ENCODE measurements around the gene FNBP1.
A peak's percentile ranks its signal among the peaks of the same experiment; 100 is the strongest.

Gene FNBP1

DNA sequence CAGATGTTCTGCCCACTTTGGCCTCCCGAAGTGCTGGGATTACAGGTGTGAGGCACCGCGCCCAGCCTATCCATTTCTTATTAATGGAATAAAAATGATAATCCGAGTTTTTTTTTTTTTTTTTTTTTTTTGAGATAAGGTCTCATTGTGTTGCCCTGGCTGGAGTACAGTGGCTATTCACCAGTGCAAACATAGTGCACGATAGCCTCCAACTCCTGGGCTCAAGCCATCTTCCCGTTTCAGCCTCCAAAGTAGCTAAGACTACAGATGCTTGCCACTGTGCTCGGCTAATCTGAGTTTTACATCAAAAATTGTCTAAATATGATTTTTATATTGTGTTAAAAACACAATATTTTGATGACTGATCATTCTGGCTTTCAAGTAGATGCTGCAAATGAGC is 17.3 kb upstream of the FNBP1 start:
- H3K4me1 ChIP-seq (ENCODE audit: control insufficient read depth, insufficient read depth, low read length), result no peaks in the 10 kb centered on the region
- peaks cover 4% of the 10 kb centered on the region for H3K36me3 ChIP-seq (ENCODE audit: control insufficient read depth, insufficient read depth, low read length)

DNA sequence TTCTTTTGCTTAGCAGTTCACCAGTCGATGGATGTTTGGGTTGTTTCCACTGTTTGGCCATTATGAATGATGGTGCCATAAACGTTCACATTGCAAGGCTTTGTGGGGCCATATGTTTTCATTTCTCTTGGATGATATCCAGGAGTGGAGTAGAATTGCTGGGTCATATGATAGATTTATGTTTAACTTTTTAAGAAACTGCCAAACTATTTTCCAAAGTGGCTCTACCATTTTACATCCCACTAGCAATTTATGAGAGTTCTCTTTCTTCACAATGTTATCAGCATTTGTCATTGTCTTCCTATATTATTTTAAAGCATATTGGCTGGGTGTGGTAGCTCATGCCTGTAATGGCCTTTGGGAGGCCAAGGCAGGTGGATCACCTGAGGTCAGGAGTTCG is 15.9 kb upstream of the FNBP1 start:
- Histone ChIP-seq H3K9me3 (ENCODE audit: control insufficient read depth, insufficient read depth, low read length) (no peaks in the 10 kb centered on the region), H3K36me3 (ENCODE audit: control insufficient read depth, insufficient read depth, low read length) (peaks cover 4% of the 10 kb centered on the region), H3K27me3 (ENCODE audit: control insufficient read depth, insufficient read depth, low read length) (no peaks in the 10 kb centered on the region), H3K4me3 (ENCODE audit: low read depth, low read length) (no peak overlapping the region), H3K27ac (ENCODE audit: low read depth, low read length) (no peak overlapping the region), H3K4me1 (ENCODE audit: control insufficient read depth, insufficient read depth, low read length) (0 out of 2 replicates have a peak, but pooled peaks cover 4% of the 10 kb centered on the region), H3K9ac (ENCODE audit: low read depth, low read length) (no peak overlapping the region)

More for the DNA sequence above, 17.3 kb upstream of the FNBP1 start:
- H3K4me3 ChIP-seq (ENCODE audit: low read depth, low read length), result no peak overlapping the region
- no peaks in the 10 kb centered on the region for H3K9me3 ChIP-seq (ENCODE audit: control insufficient read depth, insufficient read depth, low read length)
- no peak overlapping the region for H3K27ac ChIP-seq (ENCODE audit: low read depth, low read length)
- no peak overlapping the region for H3K9ac ChIP-seq (ENCODE audit: low read depth, low read length)
- no peaks in the 10 kb centered on the region for H3K27me3 ChIP-seq (ENCODE audit: control insufficient read depth, insufficient read depth, low read length)

DNA sequence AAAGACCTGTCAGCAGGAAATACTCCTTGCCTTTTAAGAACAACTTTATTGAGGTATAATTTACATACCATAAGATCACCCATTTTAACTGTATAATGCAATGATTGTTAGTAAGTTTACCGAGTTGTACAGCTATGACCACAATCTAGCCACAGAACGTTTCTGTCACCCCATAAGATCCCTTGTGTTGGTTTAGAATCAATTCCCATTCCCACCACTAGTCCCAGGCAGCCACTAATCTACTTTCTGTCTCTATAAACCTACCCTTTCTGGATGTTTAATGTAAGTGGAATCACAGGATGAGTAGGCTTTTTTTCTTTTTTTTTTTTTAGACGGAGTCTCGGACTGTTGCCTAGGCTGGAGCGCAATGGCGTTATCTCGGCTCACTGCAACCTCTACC is 15.2 kb upstream of the FNBP1 start:
- Histone ChIP-seq H3K27me3 (ENCODE audit: control insufficient read depth, insufficient read depth, low read length) (no peaks in the 10 kb centered on the region), H3K9ac (ENCODE audit: low read depth, low read length) (no peak overlapping the region), H3K4me3 (ENCODE audit: low read depth, low read length) (no peak overlapping the region), H3K9me3 (ENCODE audit: control insufficient read depth, insufficient read depth, low read length) (no peaks in the 10 kb centered on the region), H3K36me3 (ENCODE audit: control insufficient read depth, insufficient read depth, low read length) (peaks cover 4% of the 10 kb centered on the region), H3K4me1 (ENCODE audit: control insufficient read depth, insufficient read depth, low read length) (0 out of 2 replicates have a peak, but pooled peaks cover 4% of the 10 kb centered on the region), H3K27ac (ENCODE audit: low read depth, low read length) (no peak overlapping the region)

DNA sequence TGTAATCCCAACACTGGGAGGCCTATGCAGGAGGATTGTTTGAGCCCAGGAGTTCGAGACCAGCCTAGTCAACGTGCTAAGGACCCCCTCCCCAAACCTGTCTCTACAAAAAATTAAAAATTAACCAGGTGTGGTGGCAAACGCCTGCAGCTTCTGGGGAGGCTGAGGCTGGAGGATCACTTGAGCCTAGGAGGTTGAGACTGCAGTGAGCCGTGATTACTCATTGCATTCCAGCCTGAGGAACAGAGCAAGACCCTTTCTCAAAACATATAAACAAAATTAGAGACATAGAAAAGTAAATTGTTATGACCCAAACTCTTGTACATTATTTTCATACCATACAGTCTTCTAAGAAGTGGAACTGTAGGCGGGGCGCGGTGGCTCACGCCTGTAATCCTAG is 11.8 kb upstream of the FNBP1 start:
- 0 out of 2 replicates have a peak, but pooled peaks cover 4% of the 10 kb centered on the region for H3K4me1 ChIP-seq (ENCODE audit: control insufficient read depth, insufficient read depth, low read length)
- H3K27ac ChIP-seq (ENCODE audit: low read depth, low read length), result no peak overlapping the region

DNA sequence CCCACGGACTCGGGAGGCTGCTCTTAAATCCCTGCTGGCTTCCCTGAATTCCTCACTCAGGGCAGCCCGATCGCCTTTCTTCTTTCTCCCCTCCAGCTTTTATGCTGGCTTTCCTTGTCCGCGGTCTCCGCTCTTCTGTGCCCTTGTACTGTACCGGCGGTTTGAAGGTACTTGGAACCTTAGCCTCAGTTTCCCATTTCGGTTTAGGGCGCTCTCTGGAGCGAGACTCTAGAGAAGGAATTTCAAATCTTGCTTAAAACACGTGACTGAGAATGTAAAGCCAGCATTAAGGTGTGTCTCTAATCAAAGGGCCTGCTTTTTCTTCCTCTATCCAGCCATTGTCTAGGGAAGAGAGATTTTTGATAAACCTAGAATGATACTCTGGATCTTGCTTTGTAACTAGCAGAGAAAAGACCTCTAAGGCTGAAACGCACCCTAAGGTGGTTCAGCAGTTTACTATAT is 11.4 kb upstream of the FNBP1 start:
- H3K9me3 ChIP-seq (ENCODE audit: control insufficient read depth, insufficient read depth, low read length), result no peaks in the 10 kb centered on the region
- H3K27me3 ChIP-seq (ENCODE audit: control insufficient read depth, insufficient read depth, low read length), result no peaks in the 10 kb centered on the region
- peak overlapping the region; percentile 75 for H3K4me3 ChIP-seq (ENCODE audit: low read depth, low read length)
- H3K4me1 ChIP-seq (ENCODE audit: control insufficient read depth, insufficient read depth, low read length), result 0 out of 2 replicates have a peak, but pooled peaks cover 4% of the 10 kb centered on the region
- H3K36me3 ChIP-seq (ENCODE audit: control insufficient read depth, insufficient read depth, low read length), result peaks cover 4% of the 10 kb centered on the region
- peak overlapping the region; percentile 92 for H3K27ac ChIP-seq (ENCODE audit: low read depth, low read length)
- H3K9ac ChIP-seq (ENCODE audit: low read depth, low read length), result peak overlapping the region; percentile 62

More for the DNA sequence above, 11.8 kb upstream of the FNBP1 start:
- H3K9me3 ChIP-seq (ENCODE audit: control insufficient read depth, insufficient read depth, low read length), result no peaks in the 10 kb centered on the region
- H3K9ac ChIP-seq (ENCODE audit: low read depth, low read length), result peak overlapping the region; percentile 62; the same call in 1 of the 2 replicates
- peak overlapping the region; percentile 75 for H3K4me3 ChIP-seq (ENCODE audit: low read depth, low read length)
- H3K27me3 ChIP-seq (ENCODE audit: control insufficient read depth, insufficient read depth, low read length), result no peaks in the 10 kb centered on the region
- peaks cover 4% of the 10 kb centered on the region for H3K36me3 ChIP-seq (ENCODE audit: control insufficient read depth, insufficient read depth, low read length)

DNA sequence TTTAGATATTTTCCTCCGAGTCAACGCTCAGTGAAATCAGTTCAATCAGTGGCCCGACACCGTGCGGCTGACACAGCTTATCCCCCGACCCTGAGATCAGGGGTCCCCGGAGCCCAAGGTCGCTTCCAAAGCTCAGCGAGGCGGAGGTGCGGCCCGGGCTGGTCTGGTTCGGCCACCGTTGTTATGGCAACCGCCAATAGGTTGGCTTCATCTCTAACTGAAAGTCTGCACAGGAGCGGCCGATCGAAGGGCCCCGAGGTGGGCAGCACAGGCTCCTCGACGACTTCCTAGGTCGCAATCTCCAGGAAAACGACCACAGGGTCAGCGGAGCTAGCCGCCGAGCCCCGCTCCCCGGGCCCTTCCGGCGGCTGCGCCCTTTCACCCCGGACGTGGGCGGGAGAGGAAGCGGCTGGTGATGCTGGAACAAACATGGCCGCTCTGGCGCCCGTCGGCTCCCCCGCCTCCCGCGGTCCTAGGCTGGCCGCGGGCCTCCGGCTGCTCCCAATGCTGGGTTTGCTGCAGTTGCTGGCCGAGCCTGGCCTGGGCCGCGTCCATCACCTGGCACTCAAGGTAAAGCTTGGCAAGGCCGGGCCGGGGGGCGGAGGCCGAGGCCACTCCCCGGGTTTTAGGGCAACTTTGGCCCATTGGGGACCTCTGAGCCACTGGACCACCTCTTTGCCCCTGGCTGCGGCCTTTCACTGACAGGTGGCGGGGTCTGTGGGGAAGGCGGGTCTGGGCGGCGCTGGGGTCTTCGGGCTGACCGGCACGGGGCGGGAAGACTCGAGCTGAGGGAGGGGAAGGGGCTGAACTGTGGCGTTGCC is 10.7 kb upstream of the FNBP1 start, which contains the start of gene GPR107:
TSS of gene GPR107 (plus strand) at position 403 of the 821 bp plus-strand sequence. CDS start at position 430, 27 bp downstream.
- peaks cover 2% of the 10 kb centered on the region for H3K36me3 ChIP-seq (ENCODE audit: control insufficient read depth, insufficient read depth, low read length)
- no peaks in the 10 kb centered on the region for H3K27me3 ChIP-seq (ENCODE audit: control insufficient read depth, insufficient read depth, low read length)
- H3K27ac ChIP-seq (ENCODE audit: low read depth, low read length), result peak within 1 kb of the TSS; percentile 92
- H3K4me3 ChIP-seq (ENCODE audit: low read depth, low read length), result peak within 1 kb of the TSS; percentile 75
- peaks cover 8% of the 10 kb centered on the region; the same call in 1 of the 2 replicates for H3K4me1 ChIP-seq (ENCODE audit: control insufficient read depth, insufficient read depth, low read length)
- peak within 1 kb of the TSS; percentile 62 for H3K9ac ChIP-seq (ENCODE audit: low read depth, low read length)
- H3K9me3 ChIP-seq (ENCODE audit: control insufficient read depth, insufficient read depth, low read length), result no peaks in the 10 kb centered on the region

DNA sequence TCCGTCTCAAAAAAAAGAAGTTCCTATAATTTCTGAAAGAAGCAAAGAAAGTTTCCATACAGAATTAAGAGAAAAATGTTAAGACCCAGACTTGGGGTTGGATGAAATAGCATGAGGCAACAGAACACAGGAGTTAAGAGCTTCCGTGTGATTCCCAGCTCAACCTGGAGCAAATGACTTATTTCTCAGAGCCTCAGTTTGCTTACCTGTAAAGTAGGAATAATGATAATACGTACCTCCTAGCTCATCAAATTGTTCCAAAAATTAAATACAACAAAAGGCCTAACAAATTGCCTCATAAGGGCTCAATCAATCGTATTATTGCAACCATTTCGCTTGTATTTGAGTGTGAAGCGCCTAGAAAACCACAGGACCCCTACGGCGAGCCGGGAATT is 10.1 kb upstream of the FNBP1 start:
- peak overlapping the region; percentile 75 for H3K4me3 ChIP-seq (ENCODE audit: low read depth, low read length)
- H3K36me3 ChIP-seq (ENCODE audit: control insufficient read depth, insufficient read depth, low read length), result no peaks in the 10 kb centered on the region
- H3K27me3 ChIP-seq (ENCODE audit: control insufficient read depth, insufficient read depth, low read length), result no peaks in the 10 kb centered on the region
- H3K4me1 ChIP-seq (ENCODE audit: control insufficient read depth, insufficient read depth, low read length), result peaks cover 8% of the 10 kb centered on the region; the same call in 1 of the 2 replicates
- peak overlapping the region; percentile 92 for H3K27ac ChIP-seq (ENCODE audit: low read depth, low read length)
- H3K9ac ChIP-seq (ENCODE audit: low read depth, low read length), result peak overlapping the region; percentile 62
- H3K9me3 ChIP-seq (ENCODE audit: control insufficient read depth, insufficient read depth, low read length), result no peaks in the 10 kb centered on the region

DNA sequence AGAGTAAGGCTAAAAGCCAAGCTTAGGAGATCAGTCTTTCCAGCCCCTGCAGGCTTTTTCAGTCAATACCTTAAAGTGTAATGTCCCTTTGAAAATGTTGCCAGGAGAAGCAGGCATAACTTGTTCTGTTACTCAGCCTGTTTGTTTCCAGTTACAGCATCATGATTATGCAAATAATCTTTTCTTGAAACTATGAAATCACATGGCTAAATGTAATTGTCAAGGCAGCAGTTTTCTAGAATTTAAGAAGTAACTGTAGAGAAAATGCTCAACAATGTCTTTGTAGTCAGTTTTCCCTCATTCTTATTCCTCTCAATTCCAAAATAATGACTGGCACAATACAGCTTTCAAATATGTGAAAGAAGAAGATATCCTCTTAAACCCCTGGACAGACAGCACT is 8.9 kb upstream of the FNBP1 start:
- H3K36me3 ChIP-seq (ENCODE audit: control insufficient read depth, insufficient read depth, low read length), result no peaks in the 10 kb centered on the region
- no peak overlapping the region for H3K27ac ChIP-seq (ENCODE audit: low read depth, low read length)

DNA sequence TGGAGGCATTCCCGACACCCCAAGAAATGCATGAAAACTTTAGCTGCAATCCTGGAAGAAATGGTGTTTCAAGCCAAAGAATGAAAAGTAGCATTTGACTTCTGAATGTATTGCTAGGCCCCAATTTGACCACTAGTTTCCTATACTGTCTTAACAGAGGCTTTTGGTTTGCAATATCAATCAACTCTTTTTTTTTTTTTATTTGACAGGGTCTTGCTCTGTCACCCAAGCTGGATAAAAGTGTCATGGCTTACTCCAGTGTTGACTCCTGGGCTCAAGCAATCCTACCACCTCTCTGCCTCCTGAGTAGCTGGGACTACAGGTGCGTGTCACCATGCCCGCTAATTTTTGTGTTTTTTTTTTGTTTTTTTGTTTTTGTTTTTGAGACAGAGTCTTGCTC is 7.5 kb upstream of the FNBP1 start:
- peaks cover 11% of the 10 kb centered on the region; the same call in 1 of the 2 replicates for H3K4me1 ChIP-seq (ENCODE audit: control insufficient read depth, insufficient read depth, low read length)
- no peaks in the 10 kb centered on the region for H3K27me3 ChIP-seq (ENCODE audit: control insufficient read depth, insufficient read depth, low read length)
- H3K27ac ChIP-seq (ENCODE audit: low read depth, low read length), result peak overlapping the region; percentile 20
- H3K9ac ChIP-seq (ENCODE audit: low read depth, low read length), result no peak overlapping the region
- H3K4me3 ChIP-seq (ENCODE audit: low read depth, low read length), result no peak overlapping the region
- H3K36me3 ChIP-seq (ENCODE audit: control insufficient read depth, insufficient read depth, low read length), result no peaks in the 10 kb centered on the region
- H3K9me3 ChIP-seq (ENCODE audit: control insufficient read depth, insufficient read depth, low read length), result no peaks in the 10 kb centered on the region

More for the DNA sequence above, 8.9 kb upstream of the FNBP1 start:
- Histone ChIP-seq H3K27me3 (ENCODE audit: control insufficient read depth, insufficient read depth, low read length) (no peaks in the 10 kb centered on the region), H3K4me1 (ENCODE audit: control insufficient read depth, insufficient read depth, low read length) (peaks cover 8% of the 10 kb centered on the region; the same call in 1 of the 2 replicates), H3K4me3 (ENCODE audit: low read depth, low read length) (no peak overlapping the region), H3K9ac (ENCODE audit: low read depth, low read length) (no peak overlapping the region), H3K9me3 (ENCODE audit: control insufficient read depth, insufficient read depth, low read length) (no peaks in the 10 kb centered on the region)

DNA sequence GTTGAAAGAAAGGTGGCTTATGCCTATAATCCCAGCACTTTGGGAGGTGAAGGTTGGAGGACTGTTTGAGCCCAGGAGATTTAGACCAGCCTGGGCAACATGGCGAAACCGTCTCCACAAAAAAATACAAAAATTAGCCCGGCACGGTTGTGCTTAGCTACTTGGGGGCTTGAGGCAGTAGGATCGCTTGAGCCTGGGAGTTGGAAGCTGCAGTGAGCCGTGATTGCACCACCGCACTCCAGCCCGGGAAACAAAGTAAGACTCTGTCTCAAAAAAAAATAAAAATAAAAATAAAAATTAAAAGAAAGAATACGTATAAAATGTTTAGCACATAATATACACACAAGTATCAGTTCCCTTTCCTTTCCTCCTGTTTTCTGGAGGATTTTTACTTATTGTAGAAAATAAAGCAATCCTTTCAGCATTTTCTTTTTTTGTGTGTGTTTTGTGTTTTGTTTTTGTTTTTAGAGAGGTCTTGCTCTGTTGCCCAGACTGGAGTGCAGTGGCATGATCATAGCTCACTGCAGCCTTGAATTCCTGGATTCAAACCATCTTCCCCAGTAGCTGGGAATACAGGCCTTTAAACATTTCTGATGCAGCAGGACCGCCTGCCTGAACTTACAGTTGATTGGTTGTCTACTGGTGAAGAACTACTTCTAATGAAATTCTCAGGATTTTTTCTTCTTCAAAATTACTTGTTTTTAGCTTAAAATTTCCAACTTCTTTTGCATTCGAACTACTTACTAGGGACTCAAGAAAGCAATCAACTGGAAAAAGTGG is 6.6 kb upstream of the FNBP1 start:
- no peaks in the 10 kb centered on the region for H3K27me3 ChIP-seq (ENCODE audit: control insufficient read depth, insufficient read depth, low read length)
- H3K36me3 ChIP-seq (ENCODE audit: control insufficient read depth, insufficient read depth, low read length), result no peaks in the 10 kb centered on the region
- peaks cover 8% of the 10 kb centered on the region; the same call in 1 of the 2 replicates for H3K4me1 ChIP-seq (ENCODE audit: control insufficient read depth, insufficient read depth, low read length)
- H3K9ac ChIP-seq (ENCODE audit: low read depth, low read length), result no peak overlapping the region
- no peak overlapping the region for H3K4me3 ChIP-seq (ENCODE audit: low read depth, low read length)
- peak overlapping the region; percentile 20 for H3K27ac ChIP-seq (ENCODE audit: low read depth, low read length)
- no peaks in the 10 kb centered on the region for H3K9me3 ChIP-seq (ENCODE audit: control insufficient read depth, insufficient read depth, low read length)

Data from HUES48 (cell line).